Neural progenitor cell (in vitro differentiated cells): ENCODE results near the gene FBXO34.

ENCODE experiments used
- EZH2 ChIP-seq: fragments of 200-600 bp; sonication (generic); IDR thresholded peaks from 2 replicates; pipeline ENCODE4 v1.6.1; 2017; ENCODE audit warnings: antibody characterized with exemption, mild to moderate bottlenecking, moderate library complexity
- TF ChIP-seq, protein P1 (sequence below): fragments of 200-600 bp; sonication (generic); IDR thresholded peaks from 2 replicates; pipeline ENCODE4 v1.5.1; 2017; ENCODE audit warnings: antibody characterized with exemption, mild to moderate bottlenecking

DNA sequence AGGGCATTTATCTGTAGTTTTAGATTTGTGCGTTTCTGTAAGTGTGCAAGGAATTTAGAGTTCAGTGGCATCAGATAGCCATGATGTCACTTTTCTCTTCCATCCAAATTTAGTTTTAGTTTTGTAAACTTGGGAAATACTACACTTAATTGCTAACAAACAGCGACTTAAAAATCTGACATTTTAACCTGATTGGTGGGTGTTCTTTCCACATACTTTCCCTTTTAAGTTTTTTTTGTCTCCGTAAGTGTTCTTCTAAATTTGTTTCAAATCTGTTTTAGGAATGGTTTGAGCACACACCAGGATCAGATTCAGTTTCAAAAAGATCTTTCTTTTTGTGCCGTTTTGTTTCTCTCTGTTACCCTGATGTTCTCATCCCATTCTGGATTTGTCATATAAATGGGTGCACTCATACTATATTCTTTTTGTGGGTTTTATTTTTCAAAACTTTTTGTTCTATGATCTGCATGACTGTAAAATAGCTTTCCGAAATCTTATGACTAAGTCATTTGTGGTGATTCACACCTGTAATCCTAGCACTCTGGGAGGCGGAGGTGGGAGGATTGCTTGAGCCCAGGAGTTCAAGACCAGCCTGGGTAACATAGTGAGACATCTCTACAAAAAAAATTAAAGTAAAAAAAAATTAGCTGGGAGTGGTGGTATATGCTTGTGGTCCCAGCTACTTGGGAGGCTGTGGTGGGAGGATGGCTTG is 58.9 kb downstream of the FBXO34 start:
- TF ChIP-seq, protein P1, sequence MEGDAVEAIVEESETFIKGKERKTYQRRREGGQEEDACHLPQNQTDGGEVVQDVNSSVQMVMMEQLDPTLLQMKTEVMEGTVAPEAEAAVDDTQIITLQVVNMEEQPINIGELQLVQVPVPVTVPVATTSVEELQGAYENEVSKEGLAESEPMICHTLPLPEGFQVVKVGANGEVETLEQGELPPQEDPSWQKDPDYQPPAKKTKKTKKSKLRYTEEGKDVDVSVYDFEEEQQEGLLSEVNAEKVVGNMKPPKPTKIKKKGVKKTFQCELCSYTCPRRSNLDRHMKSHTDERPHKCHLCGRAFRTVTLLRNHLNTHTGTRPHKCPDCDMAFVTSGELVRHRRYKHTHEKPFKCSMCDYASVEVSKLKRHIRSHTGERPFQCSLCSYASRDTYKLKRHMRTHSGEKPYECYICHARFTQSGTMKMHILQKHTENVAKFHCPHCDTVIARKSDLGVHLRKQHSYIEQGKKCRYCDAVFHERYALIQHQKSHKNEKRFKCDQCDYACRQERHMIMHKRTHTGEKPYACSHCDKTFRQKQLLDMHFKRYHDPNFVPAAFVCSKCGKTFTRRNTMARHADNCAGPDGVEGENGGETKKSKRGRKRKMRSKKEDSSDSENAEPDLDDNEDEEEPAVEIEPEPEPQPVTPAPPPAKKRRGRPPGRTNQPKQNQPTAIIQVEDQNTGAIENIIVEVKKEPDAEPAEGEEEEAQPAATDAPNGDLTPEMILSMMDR = no peak
- TF ChIP-seq EZH2 = no peak
